ENCODE measurements around the gene XXYLT1.

The XXYLT1 gene

DNA sequence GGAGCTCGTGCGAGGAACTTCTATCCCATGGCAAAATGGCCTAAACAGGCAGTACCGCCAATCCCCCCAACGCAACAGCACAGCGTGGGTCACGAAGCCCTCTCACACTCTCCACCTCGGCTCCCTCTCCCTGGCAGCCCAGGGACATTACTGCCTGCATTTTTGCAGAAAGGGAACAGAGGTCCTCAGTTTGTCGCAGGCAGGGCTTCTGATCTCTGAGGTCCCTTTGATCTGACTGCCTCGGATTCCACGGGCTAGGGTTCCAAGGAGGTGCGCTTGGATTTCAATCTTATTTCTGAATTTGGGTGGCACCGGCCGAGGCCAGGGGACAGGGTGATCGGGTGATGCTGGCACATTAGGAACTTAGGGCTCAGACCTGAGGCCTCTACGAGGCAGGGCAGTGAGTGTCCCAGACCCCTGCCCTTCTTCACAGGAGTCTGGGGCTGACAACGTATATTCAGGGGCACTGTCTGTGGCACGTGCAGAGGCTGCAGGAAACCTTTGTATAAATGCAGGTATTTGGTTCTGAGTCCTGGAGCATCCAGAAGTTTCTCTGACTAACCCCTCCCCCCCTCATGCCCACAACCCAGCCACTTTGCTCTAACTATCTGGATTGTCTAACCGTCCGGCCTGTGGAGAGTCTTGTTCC lies 197.9 kb downstream of the XXYLT1 start:
- no peak for DNase-seq

DNA sequence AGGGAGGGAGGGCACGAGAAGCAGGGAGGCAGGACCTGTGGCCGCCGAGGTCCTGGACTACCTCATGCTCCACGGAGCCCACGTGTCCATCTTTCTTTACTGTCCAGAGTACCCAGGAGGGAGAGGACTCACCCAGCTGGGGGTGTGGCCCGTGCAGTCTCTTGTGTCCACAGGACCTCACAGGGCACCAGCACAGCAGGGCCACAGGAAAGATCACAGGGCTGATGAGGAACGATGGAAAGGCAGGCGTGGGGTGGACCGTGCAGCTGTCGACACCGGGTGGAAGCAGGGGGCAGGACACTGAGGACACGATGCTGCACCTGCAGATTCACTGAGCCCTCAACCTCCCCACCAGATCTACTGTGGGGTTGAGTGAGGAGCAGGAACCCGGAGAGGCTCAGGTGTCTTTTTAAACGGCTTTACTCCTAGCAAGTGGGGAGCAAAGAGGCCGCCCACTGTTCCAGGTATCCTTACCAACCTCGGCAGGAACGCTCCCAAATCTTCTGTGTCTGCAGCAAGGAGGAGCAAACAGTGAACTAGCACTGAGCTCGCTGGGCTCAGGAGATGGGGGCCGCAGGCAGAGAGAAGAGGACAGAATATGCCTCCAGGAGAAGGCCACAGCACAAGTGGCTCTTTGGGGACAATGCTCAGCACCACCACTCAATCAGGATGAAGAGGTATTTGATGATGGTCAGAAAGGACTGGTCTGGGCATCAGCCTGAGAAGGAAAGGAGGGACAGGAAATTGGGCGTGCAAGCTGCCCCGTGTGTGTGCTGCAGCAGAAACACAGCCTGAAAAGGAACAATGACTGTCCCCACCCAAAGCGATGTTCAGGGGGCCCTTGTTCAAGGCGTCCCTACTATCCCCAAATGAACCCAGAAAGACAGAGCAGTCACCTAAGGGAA lies 198.8 kb downstream of the XXYLT1 start:
- DNase-seq, result no peak

DNA sequence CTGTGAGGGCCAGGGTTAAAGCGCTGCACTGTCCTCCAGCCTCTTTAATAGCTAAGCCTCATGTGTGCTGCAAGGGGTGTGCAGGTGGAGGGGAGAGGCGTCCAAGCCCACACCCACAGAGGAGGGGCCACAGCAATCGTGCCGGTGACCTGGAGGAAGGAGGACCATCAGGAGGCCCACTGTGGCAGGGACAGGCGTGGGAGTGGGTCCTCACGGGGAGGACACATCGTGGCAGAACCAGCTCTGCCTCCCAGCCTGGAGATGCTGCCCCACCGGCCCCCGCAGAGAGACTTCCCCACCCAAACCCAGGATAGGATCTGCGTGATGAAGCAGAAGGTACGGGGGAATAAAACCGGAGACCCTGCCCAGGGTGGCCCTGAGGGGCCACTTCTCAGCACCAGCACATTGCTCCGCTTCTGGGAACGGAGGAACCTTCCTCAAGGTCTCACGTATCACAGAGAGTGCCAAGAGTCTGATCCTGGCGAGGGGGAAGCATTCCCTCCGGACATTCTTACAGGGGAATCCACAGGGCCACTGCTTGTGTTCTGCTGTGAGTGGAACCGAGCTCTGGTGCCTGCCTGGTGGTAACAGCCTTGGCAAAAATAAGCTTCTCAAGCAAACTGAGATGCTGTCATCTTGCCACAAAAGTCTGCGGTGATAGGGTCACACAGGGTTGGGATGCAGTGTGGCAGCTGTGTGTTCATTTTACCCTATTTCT lies 199.8 kb downstream of the XXYLT1 start:
- DNase-seq, result no peak

DNA sequence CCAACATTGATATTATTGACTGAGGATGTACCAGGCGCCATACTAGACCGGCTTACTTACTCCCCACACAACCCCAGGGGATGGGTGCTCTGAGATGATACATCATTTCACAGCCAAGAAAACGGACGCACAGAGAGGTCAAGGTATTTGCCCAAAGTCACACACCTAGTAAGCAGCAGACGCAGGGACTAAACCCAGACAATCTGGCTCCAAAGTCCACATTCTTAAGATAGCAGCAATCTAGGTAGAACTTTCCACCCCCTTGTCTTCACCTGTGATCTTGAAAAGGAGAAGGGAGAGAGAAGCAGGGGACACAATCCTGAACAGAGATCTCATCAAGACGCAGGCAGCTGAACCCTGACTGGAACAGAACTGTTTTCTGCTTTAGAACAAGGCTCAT lies 200.6 kb downstream of the XXYLT1 start:
- no peak for DNase-seq

DNA sequence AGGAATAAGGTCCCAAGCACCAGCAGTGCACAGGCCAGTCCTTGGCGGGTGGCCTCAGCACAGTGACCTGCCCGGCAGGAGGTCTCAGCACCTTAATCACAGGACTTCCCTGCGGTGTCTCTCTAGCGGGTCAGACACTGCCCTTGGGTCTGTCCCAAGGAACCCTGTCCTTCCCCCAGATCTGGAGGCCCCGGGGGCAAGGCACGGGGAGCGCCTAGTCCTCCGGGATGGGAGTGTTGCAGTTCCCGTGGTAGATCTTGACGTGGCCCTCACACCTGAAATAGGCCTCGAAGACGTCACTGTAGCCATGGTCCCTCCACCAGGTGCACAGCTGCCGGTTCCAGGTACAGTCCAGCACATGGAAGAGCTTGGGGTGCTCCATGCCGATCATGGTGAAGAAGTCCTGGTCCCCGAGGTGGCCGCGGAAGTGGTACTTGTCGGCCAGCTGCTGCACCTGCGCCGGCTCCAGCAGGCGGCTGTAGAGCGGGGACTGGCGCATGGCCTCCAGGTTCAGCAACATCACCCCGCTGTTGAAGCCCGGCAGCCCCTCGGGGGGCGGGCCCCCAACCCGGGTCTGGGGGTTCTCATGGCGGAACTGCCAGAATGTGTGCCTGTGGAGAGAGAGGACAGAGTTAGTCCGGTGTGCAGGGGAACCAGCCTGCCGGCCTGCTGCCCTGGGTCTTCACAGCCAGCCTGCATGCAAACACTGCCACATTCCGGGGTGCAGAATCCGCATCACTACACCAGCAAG lies 201.3 kb downstream of the XXYLT1 start:
- no peak for DNase-seq

DNA sequence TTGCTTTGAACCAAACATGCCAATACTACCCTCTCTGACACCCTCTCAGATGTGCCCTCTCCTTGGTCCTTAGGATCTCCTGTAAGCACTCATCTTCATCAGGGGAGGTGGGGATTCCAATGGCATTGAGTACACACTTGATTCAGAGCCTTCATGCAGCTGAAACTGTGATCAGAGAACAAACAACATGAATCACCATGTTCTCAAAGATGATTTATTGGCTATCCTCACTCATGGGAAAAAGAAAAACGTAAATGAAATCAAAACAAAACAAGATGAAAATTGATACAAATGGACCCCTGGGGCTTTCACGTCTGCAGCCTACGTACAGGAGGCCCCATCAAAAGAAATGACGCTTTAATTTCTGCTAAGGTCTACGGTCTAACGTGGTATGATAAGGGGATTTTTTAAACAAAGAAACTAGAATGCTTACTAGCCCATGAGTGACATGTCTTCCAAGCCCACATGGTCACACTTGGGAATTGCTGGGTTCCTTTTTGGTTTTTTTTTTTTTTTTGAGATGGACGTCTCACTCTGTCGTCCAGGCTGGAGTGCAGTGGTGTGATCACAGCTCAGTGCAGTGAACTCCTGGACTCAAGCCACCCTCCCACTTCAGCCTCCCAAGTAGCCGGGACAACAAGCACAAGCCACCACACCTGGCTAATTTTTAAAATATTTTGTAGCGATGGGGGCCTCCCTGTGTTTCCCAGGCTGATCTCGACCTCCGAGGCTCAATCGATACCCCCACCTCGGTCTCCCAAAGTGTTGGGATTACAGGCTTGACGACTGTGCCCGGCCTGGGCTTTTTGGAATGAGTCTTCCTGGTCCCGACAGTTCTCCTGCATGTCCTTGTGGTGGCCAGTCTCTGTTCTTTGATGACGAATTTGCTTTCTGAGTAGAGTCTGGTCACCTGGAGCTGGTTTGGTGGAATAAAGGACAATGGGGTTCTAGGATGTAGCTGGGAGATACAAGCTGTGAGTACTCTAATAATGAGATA lies 202.6 kb downstream of the XXYLT1 start:
- DNase-seq, result no peak

DNA sequence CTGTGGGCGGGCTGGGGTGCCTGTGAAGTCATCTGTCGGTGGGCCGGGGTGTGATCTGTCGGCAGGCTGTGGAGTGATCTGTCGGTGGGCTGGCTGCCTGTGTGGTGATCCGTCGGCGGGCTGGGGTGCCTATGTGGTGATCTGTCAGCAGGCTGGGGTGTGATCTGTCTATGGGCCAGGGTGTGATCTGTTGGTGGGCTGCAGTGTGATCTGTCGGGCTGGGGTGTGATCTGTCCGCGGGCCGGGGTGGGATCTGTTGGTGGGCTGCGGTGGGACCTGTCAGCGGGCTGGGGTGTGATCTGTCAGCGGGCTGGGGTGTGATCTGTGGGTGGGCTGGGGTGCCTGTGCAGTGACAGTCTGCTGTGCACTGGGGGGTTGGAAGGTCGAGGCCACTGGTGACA lies 204.5 kb downstream of the XXYLT1 start:
- no peak for DNase-seq

DNA sequence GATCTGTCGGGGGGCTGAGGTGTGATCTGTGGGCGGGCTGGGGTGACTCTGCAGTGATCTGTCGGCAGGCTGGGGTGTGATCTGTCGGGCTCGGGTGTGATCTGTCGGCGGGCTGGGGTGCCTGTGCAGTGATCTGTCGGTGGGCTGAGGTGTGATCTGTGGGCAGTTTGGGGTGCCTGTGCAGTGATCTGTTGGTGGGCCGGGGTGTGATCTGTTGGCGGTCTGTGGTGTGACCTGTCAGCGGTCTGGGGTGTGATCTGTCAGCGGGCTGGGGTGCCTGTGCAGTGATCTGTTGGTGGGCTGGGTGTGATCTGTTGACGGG lies 205.1 kb downstream of the XXYLT1 start:
- DNase-seq, result no peak

DNA sequence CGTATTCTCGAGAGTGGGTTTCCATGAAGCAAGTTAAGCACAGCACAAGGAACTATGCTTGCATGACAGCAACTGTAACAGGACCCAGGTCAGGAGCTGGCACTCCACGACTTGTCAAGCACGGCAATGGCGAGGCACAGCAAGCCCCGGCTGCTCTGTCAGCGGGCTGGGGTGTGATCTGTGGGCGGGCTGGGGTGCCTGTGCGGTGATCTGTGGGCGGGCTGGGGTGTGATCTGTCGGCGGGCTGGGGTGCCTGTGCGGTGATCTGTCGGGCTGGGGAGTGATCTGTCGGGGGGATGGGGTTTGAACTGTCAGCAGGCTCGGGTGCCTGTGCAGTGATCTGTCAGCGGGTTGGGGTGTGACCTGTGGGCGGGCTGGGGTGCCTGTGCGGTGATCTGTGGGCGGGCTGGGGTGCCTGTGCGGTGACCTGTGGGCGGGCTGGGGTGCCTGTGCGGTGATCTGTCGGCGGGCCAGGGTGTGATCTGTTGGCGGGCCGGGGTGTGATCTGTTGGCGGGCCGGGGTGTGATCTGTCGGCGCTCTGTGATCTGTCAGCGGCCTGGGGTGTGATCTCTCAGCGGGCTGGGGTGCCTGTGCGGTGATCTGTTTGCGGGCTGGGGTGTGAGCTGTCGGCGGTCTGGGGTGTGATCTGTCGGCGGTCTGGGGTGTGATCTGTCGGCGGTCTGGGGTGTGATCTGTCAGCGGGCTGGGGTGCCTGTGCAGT lies 205.7 kb downstream of the XXYLT1 start:
- no peak for DNase-seq

DNA sequence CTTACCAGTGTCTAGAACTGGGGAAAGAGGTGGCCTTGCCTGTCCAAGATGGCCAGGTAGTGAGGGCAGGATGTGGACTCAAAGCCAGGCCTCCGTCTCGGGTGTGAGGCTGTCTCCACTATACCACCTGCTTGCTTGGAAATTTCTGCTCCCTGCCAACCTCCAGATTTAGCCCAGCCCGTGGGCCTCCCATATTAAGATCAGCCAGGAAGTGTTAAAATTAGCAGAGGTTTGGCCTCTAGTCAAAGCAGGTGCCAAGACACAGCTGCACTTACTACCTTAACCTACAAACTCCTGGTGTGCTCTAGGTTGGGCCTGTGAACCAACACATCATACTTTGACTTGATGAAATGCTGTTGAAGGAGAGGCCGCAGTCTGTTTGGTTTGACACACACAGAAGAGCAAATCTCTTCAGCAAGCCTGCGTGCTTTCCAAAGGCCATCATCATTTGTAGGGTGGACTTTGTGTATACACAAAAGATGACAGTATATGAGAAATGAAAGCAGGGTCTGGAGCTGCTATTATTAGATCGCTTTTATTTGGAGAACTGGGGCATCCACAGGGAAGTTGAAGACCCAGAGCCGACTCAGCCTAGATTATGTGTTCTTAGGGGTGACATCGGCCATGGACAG lies 206.5 kb downstream of the XXYLT1 start:
- no peak for DNase-seq

DNA sequence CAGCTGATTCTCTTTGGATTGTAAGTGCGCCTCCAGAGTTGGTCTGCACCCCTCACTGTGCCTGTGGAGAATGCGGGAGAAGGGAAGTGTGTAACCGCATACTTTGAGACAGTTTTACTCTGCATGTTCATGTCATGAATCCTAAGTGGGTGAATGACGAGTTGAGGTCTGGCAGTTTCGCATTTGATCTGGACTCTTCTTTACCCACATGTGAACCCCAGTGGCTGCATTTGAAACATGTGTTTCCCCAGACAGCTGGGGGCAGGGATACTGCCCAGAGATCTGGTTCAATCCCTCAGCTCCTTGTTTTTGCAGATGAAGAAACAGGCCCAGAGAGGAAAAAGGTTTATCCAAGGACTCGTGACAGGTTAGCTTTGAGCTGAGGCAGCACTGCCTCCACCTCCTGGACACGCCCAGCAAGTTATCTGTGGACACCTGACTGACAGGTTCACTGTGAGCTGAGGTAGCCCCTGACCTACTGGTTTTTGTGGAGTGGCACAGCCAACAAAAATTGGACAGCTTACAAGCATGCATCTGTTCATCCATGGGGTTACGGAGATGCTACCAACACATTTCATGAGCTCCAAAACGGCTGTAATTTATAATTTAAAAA lies 207.3 kb downstream of the XXYLT1 start:
- no peak for DNase-seq

DNA sequence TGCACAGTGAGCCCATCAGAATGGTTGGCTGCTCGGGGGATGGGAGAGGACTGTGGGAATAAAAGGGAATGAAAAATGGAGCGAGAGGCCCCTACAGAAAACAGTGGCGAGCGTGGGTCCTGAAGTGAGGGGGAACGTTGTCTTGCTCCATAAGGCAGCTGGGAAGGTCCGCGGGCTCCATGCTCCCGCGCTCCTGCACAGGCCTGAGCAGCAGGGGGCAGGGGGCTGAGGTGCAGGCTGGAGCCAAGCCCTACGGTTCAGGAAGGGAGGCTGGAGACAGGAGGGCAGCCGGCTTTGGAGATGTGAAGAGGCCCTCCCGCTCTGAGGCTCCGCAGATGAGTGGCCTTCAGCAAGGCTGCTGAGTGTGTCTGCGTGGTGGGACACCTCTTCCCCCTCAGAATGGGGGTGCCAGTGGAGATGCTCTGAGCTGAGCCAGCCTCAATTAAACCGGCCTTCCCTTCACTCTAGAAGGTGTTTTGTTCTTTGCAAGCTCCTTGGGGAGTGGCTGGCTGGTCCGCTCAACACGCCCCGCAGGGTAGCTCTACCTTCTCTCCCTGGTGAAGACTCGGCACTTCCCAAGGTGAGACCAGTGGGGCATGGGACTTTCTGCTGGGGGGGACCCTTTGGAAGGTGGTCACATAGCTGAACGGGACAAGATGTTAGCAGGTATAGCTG lies 208.0 kb downstream of the XXYLT1 start:
- DNase-seq, result no peak

DNA sequence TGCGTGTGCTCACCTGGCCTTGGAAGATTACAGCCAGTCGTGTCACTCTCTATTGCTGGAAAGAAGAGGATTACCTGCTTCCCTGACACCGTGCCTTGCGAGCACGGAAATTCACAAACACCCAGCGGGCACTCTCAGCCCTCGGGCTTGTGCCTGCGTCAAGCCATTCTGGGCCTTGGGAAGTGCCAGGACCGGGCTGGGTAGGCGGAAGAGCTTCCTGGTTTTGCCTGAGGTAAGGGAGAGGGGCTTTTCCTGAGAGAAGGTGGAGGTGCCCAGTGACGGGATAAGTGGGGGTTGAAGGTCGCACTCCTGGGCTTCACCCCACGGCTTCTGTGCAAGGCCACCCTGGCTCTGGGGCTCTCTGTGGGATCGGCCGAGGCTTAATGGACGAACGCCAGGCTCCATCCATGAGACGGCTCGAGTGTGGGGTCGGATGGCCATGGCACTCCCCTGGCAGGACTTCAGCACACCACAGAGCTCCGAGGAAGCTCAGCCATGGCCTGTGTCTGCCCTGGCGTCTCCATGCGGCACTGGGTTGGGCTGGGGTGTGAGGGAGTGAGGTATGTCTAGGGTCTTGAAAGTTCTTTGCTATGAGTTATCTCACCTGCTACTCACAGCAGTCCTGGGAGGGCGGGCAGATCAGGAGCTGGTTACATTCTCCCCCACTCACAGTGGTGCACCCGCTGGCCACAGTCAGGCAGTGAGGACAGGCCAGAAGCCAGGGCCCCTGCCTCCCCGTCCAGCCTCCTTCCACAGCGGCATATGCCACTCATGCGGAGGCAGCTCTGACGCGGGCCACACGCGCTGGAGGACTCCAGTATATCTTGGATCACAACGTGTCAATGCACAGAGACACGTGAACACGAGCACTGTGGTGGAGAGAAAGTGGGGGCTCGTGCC lies 209.0 kb downstream of the XXYLT1 start:
- no peak for DNase-seq

DNA sequence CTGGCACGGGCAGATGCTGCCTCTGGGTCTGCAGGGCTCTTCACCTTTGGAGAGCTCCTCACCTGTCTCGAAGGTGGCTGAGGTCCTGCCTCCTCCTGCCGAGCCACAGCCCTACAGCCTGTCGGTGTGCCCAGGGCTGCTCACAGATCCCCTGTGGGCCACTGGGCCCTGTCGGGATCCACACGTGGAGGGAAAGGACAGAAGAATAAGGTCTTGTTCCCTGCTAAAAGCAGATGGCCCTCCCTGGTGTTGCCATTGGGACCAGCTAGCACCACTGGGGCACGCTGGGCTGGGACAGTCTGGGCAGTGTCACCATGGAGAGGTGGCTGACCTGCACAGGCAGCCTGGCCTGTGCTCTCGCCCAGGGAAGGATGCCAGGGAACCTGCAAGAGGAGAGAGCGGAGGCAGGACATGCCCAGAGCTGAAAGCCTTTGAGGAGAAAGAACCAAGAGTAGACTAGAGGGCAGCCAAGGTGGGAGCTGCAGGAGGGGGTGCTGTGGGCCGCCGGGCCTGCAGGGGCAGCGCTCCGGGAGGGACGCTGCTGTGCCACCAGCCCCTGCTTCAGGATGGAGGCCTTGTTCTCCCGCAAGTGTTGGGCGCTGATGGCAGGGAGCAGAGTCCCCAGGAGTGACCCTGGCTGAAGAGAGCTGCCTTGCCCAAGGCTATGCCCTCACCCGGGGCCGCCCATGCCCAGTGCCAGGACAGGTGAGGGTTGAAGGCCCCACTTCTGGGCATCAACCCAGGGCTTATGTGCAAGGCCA lies 210.2 kb downstream of the XXYLT1 start:
- no peak for DNase-seq

DNA sequence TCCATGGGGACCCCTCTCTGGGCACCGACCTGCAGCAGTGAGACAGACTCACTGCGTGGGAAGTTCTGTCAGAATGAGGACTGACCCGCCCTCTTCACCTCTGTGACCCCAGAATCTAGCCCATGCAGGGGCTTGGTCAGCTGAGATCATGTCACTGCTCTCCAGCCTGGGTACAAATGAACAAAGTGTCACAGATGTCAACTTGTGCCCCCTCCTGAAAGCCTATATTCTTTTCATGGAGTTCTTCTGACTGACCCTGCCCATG lies 210.8 kb downstream of the XXYLT1 start:
- no peak for DNase-seq

DNA sequence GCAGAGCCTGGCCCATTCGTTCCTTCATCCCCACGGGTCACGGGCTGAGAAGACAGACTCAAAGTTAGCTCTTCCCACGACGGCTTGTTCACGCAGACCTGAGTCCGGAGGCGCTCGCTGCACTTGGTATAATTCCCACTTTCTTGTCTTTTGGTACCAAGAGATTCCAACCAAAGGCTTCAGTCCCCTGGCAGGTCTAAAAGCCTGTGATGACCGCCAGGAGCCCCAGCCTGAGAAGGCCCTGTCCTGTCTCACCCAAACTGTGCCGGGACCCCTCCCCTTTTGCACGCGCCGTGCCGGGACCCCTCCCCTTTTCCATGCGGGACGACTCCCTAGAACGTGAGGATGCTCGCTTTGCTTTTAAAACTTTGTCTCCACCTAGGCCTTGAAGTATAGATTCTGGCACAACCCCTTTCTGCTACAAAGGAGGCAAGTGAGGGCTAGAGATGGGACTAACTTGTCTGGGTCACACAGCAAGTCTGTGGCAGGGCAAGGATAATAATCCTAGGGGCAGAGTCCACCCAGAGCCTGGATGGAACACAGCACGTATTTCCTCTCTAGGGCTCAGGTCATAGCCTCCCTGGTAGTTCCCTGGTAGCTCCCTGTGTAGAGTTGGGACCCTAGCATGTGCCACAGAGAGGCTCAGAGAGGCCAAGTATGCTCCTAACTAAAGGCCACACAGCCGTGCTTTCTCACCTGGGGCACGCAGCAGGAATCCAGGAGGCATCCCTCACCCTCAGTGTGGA lies 211.3 kb downstream of the XXYLT1 start:
- no peak for DNase-seq

DNA sequence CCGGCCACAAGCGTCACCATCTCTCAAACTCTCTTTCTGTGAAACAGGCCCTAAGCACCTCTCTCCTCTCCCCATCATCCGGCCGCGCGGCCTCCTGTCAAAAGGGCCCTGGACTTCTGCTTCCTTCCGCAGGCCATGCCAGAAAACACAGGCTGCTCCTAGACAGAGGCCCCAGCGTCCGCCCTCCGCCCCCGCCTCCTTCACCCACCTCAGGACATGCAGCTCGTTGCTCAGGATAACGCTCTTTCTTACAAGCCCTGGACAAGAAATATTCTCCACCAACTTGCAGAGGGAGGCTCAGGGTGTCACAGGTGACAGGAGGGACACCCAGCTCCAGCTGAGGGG lies 212.0 kb downstream of the XXYLT1 start:
- no peak for DNase-seq

All from activated CD4-positive, alpha-beta T cell treated with anti-CD3 and anti-CD28 coated beads, Interleukin-2, Interleukin-6, amounts not matched to agents 100 ng/mL and 50 ng/mL, durations not matched to agents 16 hours and 8 hours (primary cell).